ENCODE data around the gene DSCAML1.

Gene DSCAML1

DNA sequence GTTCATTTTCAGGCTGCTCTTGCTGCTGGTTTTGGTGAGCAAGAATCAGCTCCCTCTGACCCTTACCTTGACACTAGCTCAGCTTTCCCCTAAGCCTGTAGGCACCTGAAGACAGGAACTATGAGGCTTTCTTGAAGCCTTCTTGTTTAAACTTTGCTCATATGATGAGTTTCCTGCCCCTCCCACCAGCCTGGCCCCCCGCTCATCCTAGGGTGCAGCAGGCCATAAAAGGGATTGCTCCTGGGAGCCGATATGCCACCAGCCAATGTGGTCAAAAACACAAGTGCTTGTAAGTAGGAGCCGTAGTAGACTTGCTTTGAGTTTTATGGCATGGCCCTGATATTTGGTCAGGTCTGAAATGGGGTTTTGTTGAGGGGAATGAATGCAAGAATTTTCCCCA is 164.7 kb downstream of the DSCAML1 start:
- TF ChIP-seq, protein P1, sequence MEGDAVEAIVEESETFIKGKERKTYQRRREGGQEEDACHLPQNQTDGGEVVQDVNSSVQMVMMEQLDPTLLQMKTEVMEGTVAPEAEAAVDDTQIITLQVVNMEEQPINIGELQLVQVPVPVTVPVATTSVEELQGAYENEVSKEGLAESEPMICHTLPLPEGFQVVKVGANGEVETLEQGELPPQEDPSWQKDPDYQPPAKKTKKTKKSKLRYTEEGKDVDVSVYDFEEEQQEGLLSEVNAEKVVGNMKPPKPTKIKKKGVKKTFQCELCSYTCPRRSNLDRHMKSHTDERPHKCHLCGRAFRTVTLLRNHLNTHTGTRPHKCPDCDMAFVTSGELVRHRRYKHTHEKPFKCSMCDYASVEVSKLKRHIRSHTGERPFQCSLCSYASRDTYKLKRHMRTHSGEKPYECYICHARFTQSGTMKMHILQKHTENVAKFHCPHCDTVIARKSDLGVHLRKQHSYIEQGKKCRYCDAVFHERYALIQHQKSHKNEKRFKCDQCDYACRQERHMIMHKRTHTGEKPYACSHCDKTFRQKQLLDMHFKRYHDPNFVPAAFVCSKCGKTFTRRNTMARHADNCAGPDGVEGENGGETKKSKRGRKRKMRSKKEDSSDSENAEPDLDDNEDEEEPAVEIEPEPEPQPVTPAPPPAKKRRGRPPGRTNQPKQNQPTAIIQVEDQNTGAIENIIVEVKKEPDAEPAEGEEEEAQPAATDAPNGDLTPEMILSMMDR (IDR thresholded peaks at IDR 0.05; ENCODE audit: low read depth, low read length): no peak
- DNase-seq (ENCODE audit: extremely low read depth, low read depth): no peak

DNA sequence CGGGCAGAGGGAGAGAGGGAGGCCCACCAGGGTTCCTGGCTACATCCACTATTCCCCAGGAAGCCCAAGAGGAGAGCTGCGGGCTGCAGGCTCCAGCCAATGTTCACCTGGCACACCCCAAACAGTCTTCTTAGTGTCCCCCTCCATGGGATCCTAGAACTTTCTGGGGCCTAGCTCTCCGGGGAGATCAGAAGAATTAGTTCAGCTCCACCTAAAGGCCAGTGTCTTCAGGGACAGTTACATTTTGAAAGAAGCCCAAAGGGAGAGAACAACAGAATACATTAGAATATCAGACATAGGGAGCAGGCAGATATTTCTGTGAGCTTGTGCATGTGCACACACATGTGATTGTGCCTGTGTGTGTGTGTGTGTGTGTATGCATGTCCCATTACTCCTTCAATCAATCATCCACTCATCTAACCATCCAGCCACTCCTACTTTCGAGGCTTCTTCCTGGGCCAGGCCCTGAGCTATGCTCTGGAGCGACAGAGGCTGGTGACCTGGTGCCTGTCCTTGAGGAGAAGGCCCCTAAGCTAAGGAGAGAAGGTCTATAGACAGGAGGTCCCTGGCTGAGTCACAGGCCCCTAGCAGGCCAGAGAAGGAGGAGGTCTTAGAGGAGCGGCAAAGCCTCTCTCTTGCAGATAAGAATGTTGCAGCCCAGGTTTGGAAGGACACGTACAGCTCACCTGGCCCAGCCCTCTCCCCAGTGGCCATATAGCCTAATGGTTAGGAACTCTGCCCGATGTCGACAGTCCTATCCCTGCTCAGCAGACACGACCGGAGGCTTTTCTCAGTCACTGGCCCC is 165.5 kb downstream of the DSCAML1 start:
- TF ChIP-seq, protein P1 (IDR thresholded peaks at IDR 0.05; ENCODE audit: low read depth, low read length): no peak
- no peak for DNase-seq (ENCODE audit: extremely low read depth, low read depth)

DNA sequence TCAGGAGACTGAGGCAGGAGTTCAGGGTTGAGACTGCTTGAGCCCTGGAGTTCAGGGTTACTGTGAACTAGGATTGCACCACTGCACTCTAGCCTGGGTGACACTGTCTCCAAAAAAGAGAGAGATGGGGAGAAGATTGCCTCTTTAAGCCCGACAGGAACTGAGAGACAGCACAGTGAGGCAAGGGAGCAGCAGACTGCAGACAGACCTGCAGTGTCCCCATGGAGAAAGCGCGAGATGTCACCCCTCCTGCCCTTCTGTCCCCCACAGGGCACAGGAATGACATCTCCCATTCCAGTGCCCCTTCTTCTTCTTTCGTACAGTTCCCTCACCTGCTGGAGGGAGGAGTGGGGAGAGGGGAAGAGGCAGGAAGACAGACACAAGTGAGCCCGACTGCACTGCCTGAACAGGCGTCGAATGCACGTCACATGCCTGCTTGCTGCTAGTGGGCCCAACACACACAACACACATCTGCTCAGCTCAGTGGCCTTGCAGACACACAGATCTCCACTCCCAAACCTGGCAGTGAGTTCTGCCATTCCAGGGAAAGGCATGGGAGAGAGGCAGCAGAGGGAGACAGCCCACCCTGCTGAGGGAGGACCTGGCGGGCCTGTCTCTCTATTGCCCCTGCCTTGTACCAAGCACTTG is 167.0 kb downstream of the DSCAML1 start:
- TF ChIP-seq, protein P1 (IDR thresholded peaks at IDR 0.05; ENCODE audit: low read depth, low read length): no peak
- DNase-seq (ENCODE audit: extremely low read depth, low read depth): no peak

DNA sequence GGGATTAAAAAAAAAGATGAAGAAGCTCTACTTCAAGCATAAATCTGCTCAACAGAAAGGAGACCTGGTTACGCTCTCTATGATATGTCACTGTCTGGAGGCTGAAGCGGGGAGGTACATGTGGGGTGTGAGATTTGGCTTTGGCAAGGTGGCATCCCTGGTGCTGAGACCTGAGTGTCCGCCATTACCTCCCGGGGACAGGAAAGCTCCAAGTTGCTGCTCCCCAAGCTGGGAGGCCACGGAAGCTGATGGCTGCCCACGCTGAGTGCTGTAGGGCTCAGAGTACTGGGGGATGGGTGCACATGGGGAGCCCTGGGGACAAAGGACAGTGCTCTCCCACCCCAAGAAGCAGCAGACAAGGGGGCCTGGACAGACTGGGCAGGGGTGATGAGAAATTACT is 167.9 kb downstream of the DSCAML1 start:
- no peak for DNase-seq (ENCODE audit: extremely low read depth, low read depth)
- TF ChIP-seq, protein P1 (IDR thresholded peaks at IDR 0.05; ENCODE audit: low read depth, low read length): no peak

DNA sequence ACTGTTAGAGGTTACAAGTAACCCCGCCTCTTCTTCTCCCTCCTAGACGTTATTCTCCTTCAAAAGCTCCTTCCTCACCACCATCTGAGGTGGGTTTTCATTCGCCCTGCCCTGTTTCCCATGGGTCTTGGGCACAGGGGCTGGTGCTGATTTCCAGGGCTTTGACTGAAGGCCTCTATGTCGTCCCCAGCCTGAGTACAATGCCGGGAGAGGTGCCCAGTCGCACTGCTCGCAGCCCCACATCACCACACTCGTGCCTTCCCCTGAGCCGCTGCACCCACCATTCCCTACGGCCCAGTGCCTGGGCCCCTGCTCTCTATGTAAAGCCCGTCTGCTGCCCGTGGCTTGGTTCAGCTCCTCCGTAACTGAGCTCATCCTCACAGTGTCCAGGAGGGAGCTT is 169.8 kb downstream of the DSCAML1 start:
- TF ChIP-seq, protein P1 (IDR thresholded peaks at IDR 0.05; ENCODE audit: low read depth, low read length): no peak
- no peak for DNase-seq (ENCODE audit: extremely low read depth, low read depth)

DNA sequence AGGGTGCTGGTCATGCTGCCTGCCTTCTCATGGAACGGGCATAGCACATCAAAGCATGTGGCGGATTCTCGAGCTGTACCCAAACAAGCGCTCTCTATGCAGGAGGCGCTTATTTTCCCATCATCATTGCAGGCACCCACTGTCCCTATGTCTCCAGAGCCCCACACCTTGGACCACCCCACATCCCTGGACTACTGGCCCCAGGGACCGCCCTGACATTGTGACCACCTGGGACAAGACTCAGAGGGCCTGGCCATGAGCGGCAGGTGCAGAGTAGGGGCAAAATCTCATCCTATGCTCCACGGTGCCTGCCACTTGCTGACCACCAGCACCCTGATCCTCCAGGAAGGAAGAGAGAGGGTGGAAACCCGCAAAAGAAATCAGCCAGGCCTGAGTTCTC is 170.4 kb downstream of the DSCAML1 start:
- DNase-seq (ENCODE audit: extremely low read depth, low read depth): no peak
- TF ChIP-seq, protein P1 (IDR thresholded peaks at IDR 0.05; ENCODE audit: low read depth, low read length): no peak

DNA sequence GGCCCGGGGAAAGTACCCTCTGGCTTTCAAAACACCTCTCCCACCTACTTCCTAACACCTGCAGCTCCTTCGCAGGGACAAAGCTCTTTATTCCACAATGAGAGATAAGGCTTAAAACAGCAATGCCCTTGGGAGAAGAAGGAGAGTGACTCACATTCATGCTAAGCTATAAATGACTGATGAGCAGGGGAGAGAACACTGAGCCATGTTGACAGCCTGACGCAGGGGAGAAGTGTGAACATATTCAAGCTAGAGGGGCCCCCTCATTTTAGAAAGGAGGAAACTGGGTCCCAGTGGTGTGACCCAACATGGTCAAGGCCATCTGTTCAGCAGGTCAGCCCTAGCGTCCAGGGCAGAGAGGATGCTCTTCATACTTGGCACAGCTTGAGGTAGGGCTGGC is 171.8 kb downstream of the DSCAML1 start:
- TF ChIP-seq, protein P1 (IDR thresholded peaks at IDR 0.05; ENCODE audit: low read depth, low read length): no peak
- DNase-seq (ENCODE audit: extremely low read depth, low read depth): no peak
